Stimulated activated CD8-positive, alpha-beta memory T cell treated with anti-CD3 and anti-CD28 coated beads, Interleukin-15, amount 100 ng/mL, for 48 hours (primary cell): ENCODE results near the gene PPP1R12A.
"Not testable (repeated sequence)": the region's sequence is repeated elsewhere in the genome, so short reads cannot be mapped to it uniquely, and the experiment has no call there.

Source experiments
- DNase-seq, 2 donors: peaks; one replicate each; pipeline ENCODE4 v3.0.0-alpha.2; 2020; ENCODE audit warnings: low read depth in 2 of 2

Gene PPP1R12A

DNA sequence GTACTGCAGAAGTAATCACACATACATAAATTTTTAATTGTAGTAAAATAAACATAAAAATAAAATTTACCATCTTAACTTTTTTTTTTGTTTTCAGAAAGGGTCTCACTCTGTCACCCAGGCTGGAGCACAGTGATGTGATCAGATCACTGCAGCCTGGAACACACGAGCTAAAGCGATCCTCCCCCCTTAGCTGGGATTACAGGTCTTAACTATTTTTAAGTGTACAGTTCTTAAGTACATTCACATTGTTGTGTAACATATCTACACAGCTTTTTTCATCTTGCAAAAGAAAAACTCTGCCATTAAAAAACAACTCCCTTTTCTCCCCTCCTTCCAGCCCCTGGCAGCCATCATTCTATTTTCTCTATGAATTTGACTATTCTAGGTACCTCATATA, 92.3 kb downstream of the PPP1R12A start:
- no peak for DNase-seq

DNA sequence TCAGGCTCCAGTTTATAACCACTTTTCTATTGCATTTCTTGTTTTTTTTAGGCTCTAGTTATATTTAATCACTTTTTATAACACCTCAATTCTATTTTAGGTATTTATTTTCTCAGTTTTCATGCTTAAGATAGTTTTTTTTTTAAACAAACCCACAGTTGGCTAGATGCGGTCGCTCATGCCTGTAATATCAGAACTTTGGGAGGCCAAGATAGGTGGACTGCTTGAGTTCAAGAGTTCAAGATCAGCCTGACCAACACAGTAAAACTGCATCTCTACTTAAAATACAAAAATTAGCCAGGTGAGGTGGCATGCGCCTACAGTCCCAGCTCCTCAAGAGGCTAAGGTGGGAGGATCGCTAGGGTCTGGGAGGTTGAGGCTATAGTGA, 93.0 kb downstream of the PPP1R12A start:
- no peak for DNase-seq

DNA sequence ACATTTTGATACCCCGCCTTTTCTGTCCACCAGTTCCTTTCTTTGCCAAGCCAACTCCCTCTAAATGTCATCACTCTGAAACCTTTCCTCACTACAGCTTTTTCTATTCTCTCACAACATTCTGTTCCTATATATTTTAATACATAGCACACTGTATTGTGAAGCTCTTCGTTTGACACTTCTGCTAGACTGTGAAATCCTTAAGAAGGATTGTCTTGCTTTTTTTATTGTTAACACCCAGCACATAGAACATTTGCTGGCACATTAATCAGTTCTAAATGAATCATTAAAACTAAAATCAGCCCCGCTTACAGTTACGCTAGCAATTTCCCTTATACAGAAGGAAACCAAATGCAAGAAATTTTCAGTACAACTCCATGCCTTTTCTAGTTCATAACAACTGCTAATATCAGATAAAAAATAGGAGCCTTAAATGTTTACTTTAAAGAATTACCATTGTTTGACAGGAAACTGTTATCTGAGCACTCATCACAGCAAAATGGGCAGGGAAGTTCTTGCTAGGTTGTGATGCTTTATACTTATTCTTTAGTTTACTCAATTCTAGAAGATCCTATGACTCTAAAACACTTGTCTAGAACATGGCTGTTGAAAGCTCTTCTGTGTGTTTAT, 93.5 kb downstream of the PPP1R12A start:
- no peak for DNase-seq

DNA sequence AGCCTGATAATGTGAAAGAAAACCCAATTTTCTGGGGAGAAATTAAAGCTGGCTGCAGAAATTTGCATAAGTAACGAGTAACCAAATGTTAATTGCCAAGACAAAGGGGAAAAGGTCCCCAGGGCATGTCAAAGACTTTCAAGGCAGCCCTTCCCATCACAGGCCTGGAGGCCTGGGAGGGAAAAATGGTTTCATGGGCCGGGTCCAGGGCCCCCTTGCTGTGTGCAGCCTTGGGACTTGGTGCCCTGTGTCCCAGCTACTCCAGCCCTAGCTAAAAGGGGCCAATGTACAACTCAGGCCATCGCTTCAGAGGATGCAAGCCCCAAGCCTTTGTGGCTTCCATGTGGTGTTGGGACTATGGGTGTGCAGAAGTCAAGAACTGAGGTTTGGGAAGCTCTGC, 96.5 kb downstream of the PPP1R12A start:
- no peak for DNase-seq

DNA sequence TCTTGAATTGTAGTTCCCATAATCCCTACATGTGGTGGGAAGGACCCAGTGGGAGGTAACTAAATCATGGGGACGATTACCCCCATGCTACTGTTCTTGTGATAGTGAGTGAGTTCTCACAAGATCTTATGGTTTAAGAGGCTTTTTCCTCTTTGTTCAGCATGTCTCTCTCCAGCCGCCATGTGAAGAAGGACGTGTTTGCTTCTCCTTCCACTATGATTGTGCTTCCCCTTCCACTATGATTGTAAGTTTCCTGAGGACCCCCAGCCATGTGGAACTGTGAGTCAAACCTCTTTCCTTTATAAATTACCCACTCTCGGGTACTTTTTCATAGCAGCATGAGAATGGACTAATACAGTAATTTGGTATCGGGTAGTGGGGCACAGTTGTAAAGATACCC, 97.3 kb downstream of the PPP1R12A start:
- DNase-seq = no peak

DNA sequence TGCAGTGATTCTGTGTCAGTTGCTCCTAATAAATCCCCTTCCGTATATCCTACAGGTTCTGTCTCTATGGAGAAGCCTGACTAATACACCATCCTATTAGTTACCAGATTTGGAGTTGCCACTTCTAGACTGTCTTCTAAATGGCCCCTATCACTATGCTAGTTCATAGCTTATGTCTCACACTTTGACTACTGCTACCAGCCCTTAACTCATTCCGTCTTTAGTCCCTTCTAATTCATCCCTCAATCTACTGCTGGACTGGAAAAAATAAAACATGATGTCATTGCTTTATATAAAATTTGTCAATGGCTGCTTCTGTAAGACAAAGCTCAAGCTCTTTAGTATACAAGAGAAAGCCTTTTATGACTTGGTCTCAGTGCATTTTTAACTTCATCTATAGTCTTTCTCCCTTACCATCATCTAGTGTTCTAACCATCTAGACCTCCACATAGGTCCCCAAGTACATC, 99.5 kb downstream of the PPP1R12A start:
- no peak for DNase-seq

DNA sequence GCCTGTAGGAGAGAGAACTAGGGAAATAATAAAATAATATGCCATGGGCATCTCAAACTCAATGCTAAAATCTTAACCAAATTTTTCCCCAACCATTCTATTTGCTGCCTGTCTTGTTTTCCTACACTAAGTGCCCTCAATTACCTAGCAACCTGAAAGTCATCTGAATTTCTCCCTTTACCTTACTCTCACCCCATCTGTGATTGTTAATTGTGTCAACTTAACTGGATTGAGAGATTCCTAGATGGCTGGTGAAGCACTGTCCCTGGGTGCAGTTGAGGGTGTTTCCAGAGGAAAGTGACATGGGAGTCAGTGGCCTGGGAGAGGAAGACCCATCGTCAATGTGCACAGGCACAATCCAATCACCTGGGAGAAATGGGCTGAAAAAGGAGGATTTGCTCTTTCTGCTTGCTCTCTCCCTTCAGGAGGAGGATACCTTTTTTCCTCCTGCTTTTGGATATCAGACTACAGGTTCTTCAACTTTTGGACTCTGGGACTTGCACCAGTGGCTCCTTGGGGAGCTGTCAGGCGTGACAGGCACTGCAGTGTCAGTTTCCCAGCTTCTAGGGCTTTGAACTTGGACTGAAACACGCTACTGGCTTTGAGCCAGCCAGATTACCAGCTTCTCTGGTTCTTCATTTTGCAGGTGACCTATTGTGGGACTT, 100.1 kb downstream of the PPP1R12A start:
- DNase-seq = no peak

DNA sequence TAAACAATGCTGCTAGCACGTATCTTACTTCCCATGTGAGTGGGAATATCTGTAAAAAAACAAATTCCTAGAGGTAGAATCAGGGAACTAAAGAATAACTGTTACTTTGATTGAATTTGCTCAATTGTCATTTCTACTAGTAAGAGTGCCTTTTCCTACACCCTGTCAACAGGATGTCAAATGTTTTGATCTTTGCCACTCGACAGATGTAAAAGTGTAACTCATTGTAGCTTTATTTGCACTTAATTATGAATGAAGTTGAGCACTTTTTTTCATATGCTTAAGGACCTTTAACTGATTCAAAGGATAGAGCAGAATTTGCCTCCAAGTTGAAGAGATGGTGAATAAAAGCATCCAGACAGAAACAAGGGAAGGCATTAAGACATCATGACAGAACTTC, 104.5 kb downstream of the PPP1R12A start:
- DNase-seq = no peak

DNA sequence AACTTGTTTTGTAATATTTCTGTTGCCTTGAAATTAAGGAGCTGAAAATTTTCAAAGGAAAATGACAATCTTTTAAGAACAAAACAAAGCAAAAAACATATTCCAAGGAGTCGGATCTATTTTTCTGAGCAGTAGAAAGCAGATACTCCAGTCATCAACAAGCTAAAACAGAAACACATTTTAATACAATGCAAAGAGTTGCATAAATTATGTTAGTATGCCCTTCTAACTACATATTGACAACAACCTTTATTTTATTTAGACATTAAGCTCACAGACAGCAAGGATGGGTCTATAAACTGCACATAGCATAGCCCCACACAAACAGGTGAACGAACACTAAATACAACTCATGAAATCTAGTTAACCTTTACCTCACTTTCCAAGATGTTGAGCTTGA, 106.0 kb downstream of the PPP1R12A start:
- DNase-seq = no peak

DNA sequence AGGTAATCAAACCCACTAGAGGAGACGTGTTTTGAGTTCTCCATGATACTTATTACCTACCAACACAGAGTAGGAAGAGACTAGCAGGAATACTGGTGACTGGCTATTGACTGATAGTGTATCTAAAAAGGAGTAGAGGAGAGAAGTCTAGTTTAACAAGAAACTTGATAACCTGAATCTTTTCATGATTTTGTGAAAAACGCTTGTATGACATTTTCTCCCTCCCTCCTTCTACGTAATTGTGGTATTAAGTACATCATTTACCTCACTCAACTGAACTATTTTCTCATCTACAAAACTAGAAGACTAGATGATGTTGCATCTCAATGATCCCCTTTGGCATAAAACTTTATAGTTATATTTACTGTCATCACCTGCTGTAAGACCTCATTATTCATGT, 107.4 kb downstream of the PPP1R12A start:
- no peak for DNase-seq

DNA sequence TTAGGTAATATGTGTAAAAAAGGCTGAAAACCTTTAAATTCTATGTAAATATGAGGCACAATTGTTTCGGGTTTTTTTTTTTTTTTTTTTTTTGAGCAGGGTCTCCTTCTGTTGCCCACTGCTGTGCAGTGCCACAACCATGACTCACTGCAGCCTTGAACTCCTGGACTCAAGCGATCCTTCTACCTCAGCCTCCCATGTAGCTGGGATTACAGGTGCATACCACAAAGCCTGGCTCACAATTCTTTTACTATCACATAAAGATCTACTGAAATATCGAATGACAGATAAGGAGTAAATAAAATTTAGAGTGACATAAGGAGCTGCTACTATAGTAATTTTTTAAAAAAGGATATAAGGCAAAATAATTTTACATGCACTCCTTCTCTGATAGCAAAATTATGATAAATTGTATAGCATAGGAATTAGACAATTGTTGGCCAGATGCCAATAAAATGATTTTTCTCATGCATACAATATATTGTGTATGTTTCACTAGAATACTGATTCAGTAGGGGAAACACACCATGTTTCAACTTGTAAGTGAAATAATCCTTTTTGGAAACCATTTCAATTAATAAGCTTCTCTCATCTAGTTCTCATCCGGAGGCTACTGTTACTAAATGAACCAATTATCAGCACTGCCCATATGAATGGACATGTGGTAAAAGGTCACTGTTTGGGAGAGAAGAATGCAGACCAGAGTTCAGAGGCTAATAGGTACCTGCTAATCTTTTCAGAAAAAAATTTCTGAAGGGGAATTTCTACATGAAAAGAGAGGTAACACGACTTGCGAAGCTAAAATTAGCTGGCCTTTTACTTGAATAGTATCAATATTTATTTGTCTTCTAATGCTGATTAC, 108.4 kb downstream of the PPP1R12A start:
- DNase-seq = no peak

DNA sequence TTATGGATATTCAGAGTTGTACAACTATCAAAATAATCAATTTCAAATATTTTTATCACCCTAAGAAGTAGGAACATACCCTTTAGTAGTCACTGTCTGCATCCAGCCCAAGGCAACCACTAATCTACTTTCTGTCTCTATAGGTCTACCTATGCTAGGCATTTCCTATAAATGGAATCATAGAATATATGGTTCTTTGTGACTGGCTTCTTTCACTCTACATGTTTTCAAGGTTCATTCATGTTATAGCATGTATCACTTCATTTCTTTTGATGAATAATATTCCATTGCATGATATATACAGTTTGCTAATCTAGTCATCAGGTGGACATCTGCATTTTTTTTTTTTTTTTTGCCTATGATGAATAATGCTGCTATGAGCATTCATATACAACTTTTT, 112.4 kb downstream of the PPP1R12A start:
- DNase-seq = no peak

DNA sequence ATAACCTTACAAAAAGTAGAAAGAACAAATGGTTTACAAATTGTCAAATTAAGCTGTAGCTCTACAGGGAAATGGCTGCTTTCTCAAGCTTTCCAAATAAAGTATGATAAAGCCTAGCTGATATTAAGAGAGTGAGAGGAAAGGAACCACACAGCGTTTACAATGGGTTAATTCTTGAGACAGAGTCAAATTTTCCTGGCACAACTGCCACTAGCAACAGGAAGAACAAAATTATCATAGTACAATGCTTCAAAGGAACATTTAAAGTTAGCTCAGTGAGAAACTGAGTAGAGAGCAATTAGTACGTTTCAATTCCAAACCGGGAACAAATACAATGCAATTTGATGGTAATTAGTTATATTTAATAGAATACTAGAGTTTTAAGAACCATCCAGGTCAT, 116.0 kb downstream of the PPP1R12A start:
- DNase-seq = no peak

DNA sequence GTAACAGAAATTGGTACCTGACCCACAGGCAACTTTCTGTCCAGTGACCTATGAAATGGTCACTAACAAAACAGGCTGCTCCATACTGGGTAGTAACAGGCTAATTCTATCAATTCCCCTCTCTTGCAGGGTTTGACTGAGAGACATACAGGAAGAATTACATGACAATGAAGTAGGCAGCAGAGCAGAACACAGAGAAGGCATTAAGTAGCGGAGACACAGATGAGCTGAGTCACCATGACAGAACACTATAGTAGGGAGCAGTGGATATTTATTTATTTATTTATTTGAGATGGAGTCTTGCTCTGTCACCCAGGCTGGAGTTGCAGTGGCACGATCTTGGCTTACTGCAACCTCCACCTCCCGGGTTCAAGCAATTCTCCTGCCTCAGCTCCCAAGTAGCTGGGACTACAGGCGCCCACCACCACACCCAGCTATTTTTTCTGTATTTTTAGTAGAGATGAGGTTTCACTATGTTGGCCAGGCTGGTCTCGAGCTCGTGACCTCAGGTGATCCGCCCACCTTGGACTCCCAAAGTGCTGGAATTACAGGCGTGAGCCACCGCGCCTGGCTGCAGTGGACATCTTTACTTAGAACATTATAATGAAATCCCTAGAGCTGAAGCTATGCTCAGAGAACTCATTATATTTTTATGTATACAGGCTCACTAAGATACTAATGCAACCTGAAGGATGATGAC, 150.4 kb downstream of the PPP1R12A start:
- not testable (repeated sequence) for DNase-seq

DNA sequence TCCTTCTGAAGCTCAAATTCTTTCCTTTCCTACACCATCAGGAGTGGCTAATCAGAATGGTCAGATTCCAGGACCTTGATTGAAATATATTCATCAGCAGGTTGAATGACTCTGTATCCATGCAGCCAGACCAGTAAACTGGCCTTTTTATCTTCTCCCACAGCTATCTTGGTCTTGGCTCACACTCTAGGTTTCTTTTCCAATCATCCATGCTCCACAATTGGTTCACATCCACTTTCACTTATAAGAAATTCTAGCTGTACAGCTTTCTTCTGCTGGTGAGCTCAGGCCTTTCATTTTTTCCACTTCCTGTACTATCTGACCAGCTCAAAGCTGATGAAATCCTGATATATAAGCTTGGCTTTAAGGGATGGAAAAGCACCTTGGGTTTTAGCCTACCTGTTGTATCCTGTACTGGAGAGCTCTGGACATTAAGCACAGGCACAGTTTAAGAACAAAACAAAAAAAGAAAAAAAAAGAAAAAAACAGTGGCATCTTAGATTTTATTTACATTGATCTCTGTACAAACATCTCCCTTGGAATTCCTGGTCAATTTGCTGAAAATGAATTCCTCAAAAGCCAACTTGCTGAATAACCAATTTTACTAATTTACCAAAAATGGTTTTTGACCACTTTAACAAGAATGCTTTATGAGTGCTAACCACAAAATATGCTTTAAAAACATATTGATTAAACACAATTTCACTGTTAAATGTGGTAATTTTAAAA, 152.6 kb downstream of the PPP1R12A start:
- no peak for DNase-seq

DNA sequence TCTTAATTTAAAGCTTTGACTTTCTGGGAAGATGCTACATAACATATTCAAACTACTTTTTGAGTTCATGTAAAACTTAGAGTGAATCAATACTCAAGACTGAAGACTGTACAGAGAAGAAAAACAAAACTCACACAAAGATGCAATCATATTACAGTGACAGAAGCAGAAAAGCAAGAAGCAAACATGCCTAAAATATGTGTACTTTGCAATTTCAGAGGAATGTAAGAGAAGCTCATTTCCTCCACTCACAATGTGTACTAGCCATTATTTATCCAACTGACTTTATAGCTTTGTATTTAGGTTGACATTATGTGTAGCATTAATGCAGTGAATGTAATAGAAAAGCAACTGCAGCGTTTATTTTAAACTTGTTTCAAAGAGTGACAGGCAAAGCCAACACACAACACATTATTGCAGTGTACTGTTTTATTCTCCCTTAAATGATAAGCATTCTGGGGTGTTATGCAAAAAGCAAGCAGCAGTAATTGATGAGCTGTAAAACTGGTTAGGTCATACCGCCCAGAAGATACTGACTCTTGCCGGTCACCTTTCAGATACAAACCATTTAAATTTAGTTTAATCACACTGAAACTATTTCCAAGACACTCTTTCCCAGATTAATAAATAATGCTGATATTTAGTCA, 156.0 kb downstream of the PPP1R12A start:
- DNase-seq = no peak

DNA sequence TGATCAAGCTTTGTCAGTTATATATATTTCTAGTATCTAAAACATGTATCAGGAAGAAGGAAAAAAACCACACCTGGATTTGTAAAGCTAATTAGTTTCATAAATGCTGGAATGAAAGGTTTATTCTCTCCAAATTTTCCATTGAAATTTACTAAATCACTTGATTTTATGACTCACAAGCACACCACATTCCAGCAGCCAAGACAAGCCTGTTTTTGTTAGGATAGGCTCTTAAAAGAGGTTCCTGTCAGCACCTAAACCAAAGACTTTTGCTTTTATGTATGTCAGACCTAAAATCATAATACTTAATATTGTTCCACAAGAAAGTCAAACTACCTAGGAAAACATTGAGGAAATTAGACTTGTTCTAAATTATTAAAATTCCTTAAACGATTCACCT, 158.8 kb downstream of the PPP1R12A start:
- DNase-seq = no peak

DNA sequence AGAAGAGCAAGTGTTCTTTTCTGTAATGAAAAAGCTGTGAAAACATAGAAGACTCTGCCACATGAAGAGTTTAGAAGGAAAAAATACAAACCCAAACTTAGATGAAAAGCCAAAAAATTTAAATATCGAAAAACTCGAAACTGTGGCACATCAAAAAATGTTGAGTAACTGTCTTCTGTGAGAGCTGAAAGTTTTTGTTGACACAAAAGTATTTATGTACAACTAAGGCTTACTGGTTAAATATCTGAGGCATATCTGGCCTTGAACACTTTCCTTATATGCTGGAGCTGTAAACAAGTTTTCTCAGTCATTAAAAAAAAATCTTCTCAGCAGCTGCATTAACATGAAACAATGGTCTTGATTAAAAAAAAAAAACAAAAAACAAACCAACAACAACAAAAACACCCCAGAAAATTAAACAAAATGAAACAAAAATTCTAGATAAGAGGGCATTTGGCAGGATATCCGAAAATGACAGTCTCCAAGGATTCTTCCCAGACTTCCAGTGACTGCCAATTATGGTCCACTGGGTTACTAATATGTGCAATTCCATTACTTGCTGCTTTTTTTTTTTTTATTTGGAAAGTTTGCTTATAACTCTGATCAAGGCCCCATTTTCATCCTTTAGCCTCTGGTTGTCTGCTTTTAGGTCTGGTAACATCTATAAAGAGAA, 159.4 kb downstream of the PPP1R12A start:
- no peak for DNase-seq

DNA sequence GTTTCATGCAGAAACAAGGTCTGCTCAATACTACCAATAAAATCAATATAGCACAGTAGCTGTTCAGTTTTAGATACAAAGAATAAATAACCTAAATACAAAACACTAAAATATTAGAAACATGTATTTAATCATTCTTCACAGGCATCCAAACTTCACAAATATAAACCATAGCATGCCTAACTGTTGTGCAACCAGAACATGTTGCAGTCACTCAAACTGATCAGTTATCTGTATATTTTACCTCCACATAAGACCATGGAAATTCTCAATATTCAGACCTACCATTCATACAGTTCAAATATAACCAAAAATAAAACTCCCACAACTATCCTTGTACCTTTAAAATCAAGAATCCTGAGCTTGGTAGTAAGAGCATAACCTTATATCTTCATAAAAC, 161.0 kb downstream of the PPP1R12A start:
- no peak for DNase-seq

DNA sequence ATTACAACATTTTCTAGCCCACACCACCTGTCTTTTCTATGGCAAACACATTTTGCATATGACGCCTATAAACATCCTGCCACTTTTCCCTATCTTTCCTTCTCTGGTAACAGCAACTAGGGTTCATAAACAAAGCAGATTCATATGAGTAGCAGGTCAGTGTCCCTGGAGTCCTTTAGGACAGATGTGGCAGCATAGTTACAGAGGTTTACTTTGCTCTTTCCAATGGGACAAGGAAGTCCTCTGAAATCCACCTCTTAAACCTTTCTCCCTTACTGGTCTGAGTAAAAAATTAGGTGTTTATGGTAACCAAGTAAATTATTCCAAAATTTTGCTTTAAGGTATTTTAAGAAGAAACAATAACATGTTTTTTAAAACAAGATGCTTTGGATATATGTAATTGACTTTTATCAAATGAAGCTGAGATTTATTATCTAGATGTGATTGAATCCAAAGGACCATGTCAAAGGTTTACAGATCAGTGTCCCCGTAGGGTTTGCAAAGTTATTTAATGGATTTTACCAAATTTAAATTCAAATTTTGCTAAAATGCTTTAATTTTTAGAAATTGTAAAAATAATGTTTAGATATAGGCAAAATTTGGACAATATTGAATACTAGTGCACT, 164.9 kb downstream of the PPP1R12A start:
- DNase-seq = no peak
